ENCODE results near the gene TSEN54.

The TSEN54 gene

DNA sequence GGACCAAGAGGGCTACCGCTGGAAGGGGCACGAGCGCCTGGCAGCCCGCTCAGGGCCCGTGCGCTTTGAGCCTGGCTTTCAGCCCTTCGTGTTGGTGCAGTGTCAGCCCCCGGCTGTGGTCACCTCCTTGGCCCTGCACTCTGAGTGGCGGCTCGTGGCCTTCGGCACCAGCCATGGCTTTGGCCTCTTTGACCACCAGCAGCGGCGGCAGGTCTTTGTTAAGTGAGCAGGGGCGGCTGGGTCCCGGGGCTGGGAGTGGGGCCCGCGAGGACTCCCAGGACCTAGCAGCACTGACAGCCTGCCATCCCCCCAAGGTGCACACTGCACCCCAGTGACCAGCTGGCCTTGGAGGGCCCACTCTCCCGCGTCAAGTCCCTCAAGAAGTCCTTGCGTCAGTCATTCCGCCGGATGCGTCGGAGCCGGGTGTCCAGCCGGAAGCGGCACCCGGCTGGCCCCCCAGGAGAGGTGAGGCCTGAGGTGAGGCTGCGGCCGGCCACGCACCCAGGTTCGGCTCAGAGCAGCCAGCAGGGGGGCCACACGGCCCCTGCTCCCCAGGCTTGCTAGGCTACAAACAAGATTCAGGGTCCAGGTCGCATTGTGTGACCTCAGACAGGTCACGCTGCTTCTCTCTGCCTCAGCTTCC lies 53.8 kb downstream of the TSEN54 start:
- no peak for DNase-seq

- no peak for DNase-seq
Observed at GRCh38 chr17:75570772-75571171, 54.4 kb downstream of the TSEN54 start.

GRCh38 chr17:75571197-75571884 lies 55.0 kb downstream of the TSEN54 start:
- DNase-seq, result no peak

DNA sequence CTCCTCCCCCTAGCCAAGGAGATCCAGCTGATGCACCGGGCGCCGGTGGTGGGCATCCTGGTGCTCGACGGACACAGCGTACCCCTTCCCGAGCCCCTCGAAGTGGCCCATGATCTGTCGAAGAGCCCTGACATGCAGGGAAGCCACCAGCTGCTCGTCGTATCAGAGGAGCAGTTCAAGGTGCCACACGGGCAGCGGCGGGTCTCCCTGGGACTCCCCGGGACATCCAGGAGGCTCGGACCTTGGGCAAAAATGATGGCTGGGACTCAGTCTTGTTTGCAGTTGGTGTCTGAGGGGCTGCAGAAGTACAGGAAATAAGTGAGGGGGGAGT lies 55.5 kb downstream of the TSEN54 start:
- DNase-seq, result no peak

- DNase-seq, result no peak
Observed at GRCh38 chr17:75572713-75573539, 56.6 kb downstream of the TSEN54 start.

DNA sequence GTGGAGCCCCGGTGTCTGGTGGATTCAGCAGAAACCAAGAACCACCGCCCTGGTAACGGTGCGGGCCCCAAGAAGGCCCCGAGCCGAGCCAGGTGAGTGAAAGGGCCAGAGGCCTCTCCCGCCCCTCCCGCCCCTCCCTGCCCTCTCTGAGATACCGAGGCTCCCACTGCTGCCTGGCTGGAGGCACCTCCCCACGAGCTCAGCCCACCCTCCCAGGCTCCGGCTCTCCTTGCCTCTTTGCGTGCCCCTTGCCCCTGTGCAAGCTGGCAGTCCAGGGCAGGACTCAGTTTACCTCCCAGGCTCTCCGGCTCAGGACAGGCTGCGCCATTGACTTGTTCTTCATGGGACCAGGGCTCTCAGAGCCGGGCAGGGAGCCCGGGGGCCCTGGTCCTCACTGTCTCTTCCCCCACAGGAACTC lies 57.2 kb downstream of the TSEN54 start:
- no peak for DNase-seq

- DNase-seq, result no peak
Observed at GRCh38 chr17:75573994-75574393, 57.7 kb downstream of the TSEN54 start.
